Neural cell (in vitro differentiated cells): Measurements from ENCODE around the gene BDKRB1. TPM values are rescaled to one million over a fixed set of nuclear protein-coding genes. Genes with fewer than 3 reads are reported as not detected.

ENCODE experiments used
- H2AFZ ChIP-seq: fragments of 200-600, 300-800 bp; sonication (generic), shearing (Covaris generic); 2 replicates; pipeline ENCODE4 v1.6.0; 2014; ENCODE audit warnings: low read depth, mild to moderate bottlenecking, antibody characterized with exemption, low read length, moderate library complexity
- H3F3A ChIP-seq: fragments of 200-600 bp; shearing (Covaris generic); 2 replicates; pipeline ENCODE4 v1.6.1; 2016; ENCODE audit warnings: mild to moderate bottlenecking, moderate library complexity, mixed read lengths, antibody characterized with exemption, low read length; ENCODE audit not compliant: insufficient read depth, poor library complexity, severe bottlenecking
- H3K27ac ChIP-seq: fragments of 200-600, 300-800 bp; sonication (generic), shearing (Covaris generic); 2 replicates; pipeline ENCODE4 v1.5.1; 2014; ENCODE audit warnings: mild to moderate bottlenecking, low read length, moderate library complexity
- H3K27me3 ChIP-seq: fragments of 300-800, 200-600 bp; sonication (generic), shearing (Covaris generic); 2 replicates; pipeline ENCODE4 v1.6.0; 2014; ENCODE audit warnings: mild to moderate bottlenecking, low read depth, low read length, moderate library complexity; ENCODE audit not compliant: insufficient read depth
- H3K36me3 ChIP-seq: fragments of 300-800, 200-600 bp; sonication (generic), shearing (Covaris generic); 2 replicates; pipeline ENCODE4 v1.5.1; 2014; ENCODE audit warnings: mild to moderate bottlenecking, antibody characterized with exemption, low read length, moderate library complexity; ENCODE audit not compliant: insufficient read depth
- H3K4me2 ChIP-seq: fragments of 300-800, 200-600 bp; sonication (generic), shearing (Covaris generic); 2 replicates; pipeline ENCODE4 v1.6.0; 2014; ENCODE audit warnings: mild to moderate bottlenecking, low read length
- H3K4me3 ChIP-seq: fragments of 300-800, 200-600 bp; sonication (generic), shearing (Covaris generic); 2 replicates; pipeline ENCODE4 v1.5.1; 2014; ENCODE audit warnings: mild to moderate bottlenecking, low read length, moderate library complexity
- H3K79me2 ChIP-seq: fragments of 200-600 bp; shearing (Covaris generic); replicated peaks from 2 replicates; pipeline ENCODE4 v1.6.0; 2014; ENCODE audit warnings: mild to moderate bottlenecking, low read length, moderate library complexity; ENCODE audit not compliant: insufficient read depth
- H3K9ac ChIP-seq: fragments of 300-800, 200-600 bp; sonication (generic), shearing (Covaris generic); 2 replicates; pipeline ENCODE4 v1.6.1; 2016; ENCODE audit warnings: mild to moderate bottlenecking, low read length, mixed read lengths
- H3K9me2 ChIP-seq: fragments of 200-600 bp; shearing (Covaris generic); 2 replicates; pipeline ENCODE4 v1.6.1; 2016; ENCODE audit warnings: mild to moderate bottlenecking, low read length, mixed read lengths; ENCODE audit not compliant: insufficient read depth
- H3K9me3 ChIP-seq: fragments of 200-600, 300-800 bp; sonication (generic), shearing (Covaris generic); 2 replicates; pipeline ENCODE4 v1.6.1; 2016; ENCODE audit warnings: mild to moderate bottlenecking, mixed run types, low read length, moderate library complexity, mixed read lengths
- H4K20me1 ChIP-seq: fragments of 200-600 bp; shearing (Covaris generic); 2 replicates; pipeline ENCODE4 v1.6.1; 2016; ENCODE audit warnings: mild to moderate bottlenecking, mixed run types; ENCODE audit not compliant: insufficient read depth
- EP300 ChIP-seq: fragments of 450-650 bp; conservative IDR thresholded peaks from 2 replicates; pipeline ENCODE4 v1.6.1; 2014; ENCODE audit warnings: antibody characterized with exemption, mild to moderate bottlenecking, moderate library complexity; ENCODE audit not compliant: poor library complexity, severe bottlenecking
- EZH2 ChIP-seq: fragments of 200-600, 300-800 bp; shearing (Covaris generic), sonication (generic); IDR thresholded peaks from 2 replicates; pipeline ENCODE4 v1.6.1; 2014; ENCODE audit warnings: antibody characterized with exemption, low read length, borderline replicate concordance, mild to moderate bottlenecking; ENCODE audit not compliant: insufficient read depth, poor library complexity, severe bottlenecking
- MXI1 ChIP-seq: fragments of 450-650 bp; conservative IDR thresholded peaks from 2 replicates; pipeline ENCODE4 v1.6.1; 2014; ENCODE audit warnings: antibody characterized with exemption, mild to moderate bottlenecking; ENCODE audit not compliant: poor library complexity, severe bottlenecking
- POLR2AphosphoS5 ChIP-seq: IDR thresholded peaks from 2 replicates; pipeline ENCODE4 v1.6.1; 2012
- RAD21 ChIP-seq: fragments of 450-650 bp; conservative IDR thresholded peaks from 2 replicates; pipeline ENCODE4 v1.6.1; 2014; ENCODE audit warnings: antibody characterized with exemption, mild to moderate bottlenecking, moderate library complexity
- SMC3 ChIP-seq: fragments of 450-650 bp; conservative IDR thresholded peaks from 2 replicates; pipeline ENCODE4 v1.6.1; 2014; ENCODE audit warnings: antibody characterized with exemption, mild to moderate bottlenecking, moderate library complexity; ENCODE audit not compliant: poor library complexity
- TAF1 ChIP-seq: IDR thresholded peaks from 2 replicates; pipeline ENCODE4 v1.6.1; 2012; ENCODE audit warnings: low read depth
- polyA plus RNA-seq: library from polyadenylated mRNA; depleted of rRNA; stranded (reverse); fragments of >200 nt; gene quantifications from 2 replicates; pipeline ENCODE4 v1.2.3, GENCODE V29; 2014
- TF ChIP-seq, protein P1 (sequence below): fragments of 450-650 bp; IDR thresholded peaks from 2 replicates; pipeline ENCODE4 v1.5.1; 2014; ENCODE audit warnings: antibody characterized with exemption, mild to moderate bottlenecking, moderate library complexity; ENCODE audit not compliant: poor library complexity, severe bottlenecking
- TF ChIP-seq, protein P2 (sequence below): IDR thresholded peaks from 2 replicates; pipeline ENCODE4 v1.6.1; 2012; ENCODE audit warnings: borderline replicate concordance

Gene BDKRB1
- polyA plus RNA-seq, 1 donor from 2014 or later: not detected

DNA sequence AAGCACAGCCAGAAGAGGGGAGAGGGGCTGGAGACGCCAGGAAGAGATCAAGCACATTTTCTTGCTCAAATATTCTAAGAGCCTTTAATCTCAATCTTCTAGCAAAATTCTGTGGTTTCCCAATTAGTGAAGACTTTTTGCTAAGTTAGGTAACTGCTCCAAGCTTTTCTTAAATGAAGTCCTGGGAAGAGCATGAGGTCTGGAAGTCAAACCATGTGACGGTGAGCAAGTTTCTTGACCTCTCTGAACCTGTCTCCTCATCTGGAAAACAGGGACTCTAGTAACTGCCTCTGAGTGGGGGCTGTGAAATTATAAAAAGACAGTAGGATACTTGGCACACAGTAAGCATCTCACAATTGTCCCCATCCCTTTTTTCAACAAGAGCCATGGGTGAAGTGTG, 24.1 kb downstream of the BDKRB1 start:
- no peaks in the 10 kb centered on the region for H3K79me2 ChIP-seq
- H3K27me3 ChIP-seq: no peaks in the 10 kb centered on the region
- no peaks in the 10 kb centered on the region for H3K9me2 ChIP-seq
- no peak for TF ChIP-seq POLR2AphosphoS5
- no peak for TF ChIP-seq EP300
- no peak for TF ChIP-seq TAF1
- TF ChIP-seq, protein P1, sequence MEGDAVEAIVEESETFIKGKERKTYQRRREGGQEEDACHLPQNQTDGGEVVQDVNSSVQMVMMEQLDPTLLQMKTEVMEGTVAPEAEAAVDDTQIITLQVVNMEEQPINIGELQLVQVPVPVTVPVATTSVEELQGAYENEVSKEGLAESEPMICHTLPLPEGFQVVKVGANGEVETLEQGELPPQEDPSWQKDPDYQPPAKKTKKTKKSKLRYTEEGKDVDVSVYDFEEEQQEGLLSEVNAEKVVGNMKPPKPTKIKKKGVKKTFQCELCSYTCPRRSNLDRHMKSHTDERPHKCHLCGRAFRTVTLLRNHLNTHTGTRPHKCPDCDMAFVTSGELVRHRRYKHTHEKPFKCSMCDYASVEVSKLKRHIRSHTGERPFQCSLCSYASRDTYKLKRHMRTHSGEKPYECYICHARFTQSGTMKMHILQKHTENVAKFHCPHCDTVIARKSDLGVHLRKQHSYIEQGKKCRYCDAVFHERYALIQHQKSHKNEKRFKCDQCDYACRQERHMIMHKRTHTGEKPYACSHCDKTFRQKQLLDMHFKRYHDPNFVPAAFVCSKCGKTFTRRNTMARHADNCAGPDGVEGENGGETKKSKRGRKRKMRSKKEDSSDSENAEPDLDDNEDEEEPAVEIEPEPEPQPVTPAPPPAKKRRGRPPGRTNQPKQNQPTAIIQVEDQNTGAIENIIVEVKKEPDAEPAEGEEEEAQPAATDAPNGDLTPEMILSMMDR: no peak
- no peak for TF ChIP-seq MXI1
- H3K27ac ChIP-seq: no peak overlapping the region
- no peaks in the 10 kb centered on the region for H3K36me3 ChIP-seq
- no peak overlapping the region for H2AFZ ChIP-seq
- no peak overlapping the region for H3K4me3 ChIP-seq
- H4K20me1 ChIP-seq: no peaks in the 10 kb centered on the region
- no peaks in the 10 kb centered on the region for H3K9me3 ChIP-seq
- no peak overlapping the region for H3K9ac ChIP-seq
- H3K4me2 ChIP-seq: no peak overlapping the region
- no peaks in the 10 kb centered on the region for H3F3A ChIP-seq

DNA sequence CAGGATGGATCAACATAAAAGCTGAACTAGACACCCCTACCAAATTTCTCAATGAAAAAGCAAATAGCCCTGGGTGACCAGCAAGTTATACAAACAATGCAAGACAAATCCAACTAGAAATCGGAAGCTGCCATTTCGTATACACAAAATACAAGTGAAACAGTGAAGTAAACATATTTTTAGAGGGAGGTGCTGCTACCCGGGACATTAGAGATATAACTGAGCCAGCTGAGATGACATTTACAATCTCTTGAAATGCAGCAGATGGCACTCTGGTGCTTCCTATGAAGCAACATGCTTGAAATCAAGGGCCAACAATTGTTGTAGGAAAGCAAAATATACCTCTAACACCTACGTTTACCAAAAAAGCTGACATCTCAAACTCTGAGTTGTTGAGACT, 25.5 kb downstream of the BDKRB1 start:
- H3K9me3 ChIP-seq: no peaks in the 10 kb centered on the region
- H3K4me3 ChIP-seq: no peak overlapping the region
- no peaks in the 10 kb centered on the region for H3K27me3 ChIP-seq
- no peaks in the 10 kb centered on the region for H4K20me1 ChIP-seq
- H2AFZ ChIP-seq: no peak overlapping the region
- H3F3A ChIP-seq: no peaks in the 10 kb centered on the region
- no peaks in the 10 kb centered on the region for H3K9me2 ChIP-seq
- no peaks in the 10 kb centered on the region for H3K79me2 ChIP-seq
- TF ChIP-seq TAF1: no peak
- TF ChIP-seq POLR2AphosphoS5: no peak
- no peak for TF ChIP-seq EP300
- TF ChIP-seq SMC3: no peak
- peak; percentile 12 for TF ChIP-seq RAD21
- TF ChIP-seq, protein P1: no peak
- TF ChIP-seq MXI1: no peak
- no peak for TF ChIP-seq EZH2
- no peak overlapping the region for H3K4me2 ChIP-seq
- H3K27ac ChIP-seq: no peak overlapping the region
- no peaks in the 10 kb centered on the region for H3K36me3 ChIP-seq
- no peak overlapping the region for H3K9ac ChIP-seq

DNA sequence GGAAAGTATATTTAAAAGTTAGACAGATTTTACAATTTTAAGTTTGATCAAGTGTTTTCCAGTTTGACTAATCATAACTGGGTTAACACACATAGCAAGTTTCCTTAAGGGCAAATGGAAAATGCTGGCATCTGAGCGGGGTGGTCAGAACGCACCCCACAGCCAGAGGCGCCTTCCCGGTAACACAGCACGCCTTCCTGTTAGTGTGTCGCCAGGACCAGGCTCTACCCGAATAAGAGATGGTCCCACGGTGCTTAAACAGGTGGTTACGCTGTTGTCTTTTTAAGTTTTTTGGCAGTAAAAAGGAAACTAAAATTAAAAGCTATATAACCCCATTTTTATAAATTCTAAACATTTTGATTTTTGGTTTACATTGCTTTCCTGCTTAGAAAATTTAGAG, 28.0 kb downstream of the BDKRB1 start:
- no peaks in the 10 kb centered on the region for H3K79me2 ChIP-seq
- TF ChIP-seq, protein P2, sequence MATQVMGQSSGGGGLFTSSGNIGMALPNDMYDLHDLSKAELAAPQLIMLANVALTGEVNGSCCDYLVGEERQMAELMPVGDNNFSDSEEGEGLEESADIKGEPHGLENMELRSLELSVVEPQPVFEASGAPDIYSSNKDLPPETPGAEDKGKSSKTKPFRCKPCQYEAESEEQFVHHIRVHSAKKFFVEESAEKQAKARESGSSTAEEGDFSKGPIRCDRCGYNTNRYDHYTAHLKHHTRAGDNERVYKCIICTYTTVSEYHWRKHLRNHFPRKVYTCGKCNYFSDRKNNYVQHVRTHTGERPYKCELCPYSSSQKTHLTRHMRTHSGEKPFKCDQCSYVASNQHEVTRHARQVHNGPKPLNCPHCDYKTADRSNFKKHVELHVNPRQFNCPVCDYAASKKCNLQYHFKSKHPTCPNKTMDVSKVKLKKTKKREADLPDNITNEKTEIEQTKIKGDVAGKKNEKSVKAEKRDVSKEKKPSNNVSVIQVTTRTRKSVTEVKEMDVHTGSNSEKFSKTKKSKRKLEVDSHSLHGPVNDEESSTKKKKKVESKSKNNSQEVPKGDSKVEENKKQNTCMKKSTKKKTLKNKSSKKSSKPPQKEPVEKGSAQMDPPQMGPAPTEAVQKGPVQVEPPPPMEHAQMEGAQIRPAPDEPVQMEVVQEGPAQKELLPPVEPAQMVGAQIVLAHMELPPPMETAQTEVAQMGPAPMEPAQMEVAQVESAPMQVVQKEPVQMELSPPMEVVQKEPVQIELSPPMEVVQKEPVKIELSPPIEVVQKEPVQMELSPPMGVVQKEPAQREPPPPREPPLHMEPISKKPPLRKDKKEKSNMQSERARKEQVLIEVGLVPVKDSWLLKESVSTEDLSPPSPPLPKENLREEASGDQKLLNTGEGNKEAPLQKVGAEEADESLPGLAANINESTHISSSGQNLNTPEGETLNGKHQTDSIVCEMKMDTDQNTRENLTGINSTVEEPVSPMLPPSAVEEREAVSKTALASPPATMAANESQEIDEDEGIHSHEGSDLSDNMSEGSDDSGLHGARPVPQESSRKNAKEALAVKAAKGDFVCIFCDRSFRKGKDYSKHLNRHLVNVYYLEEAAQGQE: no peak
- TF ChIP-seq RAD21: no peak
- TF ChIP-seq SMC3: no peak
- no peak for TF ChIP-seq EZH2
- TF ChIP-seq POLR2AphosphoS5: no peak
- no peak for TF ChIP-seq EP300
- TF ChIP-seq TAF1: no peak
- TF ChIP-seq MXI1: no peak
- TF ChIP-seq, protein P1: no peak
- H3K36me3 ChIP-seq: no peaks in the 10 kb centered on the region
- H2AFZ ChIP-seq: no peak overlapping the region
- H3K9me3 ChIP-seq: no peaks in the 10 kb centered on the region
- H3K27me3 ChIP-seq: no peaks in the 10 kb centered on the region
- no peak overlapping the region for H3K27ac ChIP-seq
- H3K9ac ChIP-seq: no peak overlapping the region
- H4K20me1 ChIP-seq: no peaks in the 10 kb centered on the region
- H3K4me3 ChIP-seq: no peak overlapping the region
- H3K4me2 ChIP-seq: no peak overlapping the region
- no peaks in the 10 kb centered on the region for H3K9me2 ChIP-seq
- H3F3A ChIP-seq: no peaks in the 10 kb centered on the region
